HL-60 (cell line): ENCODE measurements around the gene BMERB1.

Experiments
- GABPA ChIP-seq: IDR thresholded peaks from 2 replicates; pipeline ENCODE4 v1.6.1; 2012; ENCODE audit warnings: low read depth
- POLR2AphosphoS5 ChIP-seq: IDR thresholded peaks from 2 replicates; pipeline ENCODE4 v1.6.1; 2012; ENCODE audit warnings: low read depth
- REST ChIP-seq: IDR thresholded peaks from 2 replicates; pipeline ENCODE4 v1.6.1; 2012; ENCODE audit warnings: low read depth; ENCODE audit not compliant: insufficient replicate concordance
- TF ChIP-seq, protein P1 (sequence below): IDR thresholded peaks from one replicate; pipeline ENCODE4 v1.5.1; 2011; ENCODE audit warnings: low read length, control low read depth, inconsistent platforms; ENCODE audit not compliant: insufficient read depth

- TF ChIP-seq POLR2AphosphoS5 (no peak), REST (no peak), GABPA (no peak)
- TF ChIP-seq, protein P1, sequence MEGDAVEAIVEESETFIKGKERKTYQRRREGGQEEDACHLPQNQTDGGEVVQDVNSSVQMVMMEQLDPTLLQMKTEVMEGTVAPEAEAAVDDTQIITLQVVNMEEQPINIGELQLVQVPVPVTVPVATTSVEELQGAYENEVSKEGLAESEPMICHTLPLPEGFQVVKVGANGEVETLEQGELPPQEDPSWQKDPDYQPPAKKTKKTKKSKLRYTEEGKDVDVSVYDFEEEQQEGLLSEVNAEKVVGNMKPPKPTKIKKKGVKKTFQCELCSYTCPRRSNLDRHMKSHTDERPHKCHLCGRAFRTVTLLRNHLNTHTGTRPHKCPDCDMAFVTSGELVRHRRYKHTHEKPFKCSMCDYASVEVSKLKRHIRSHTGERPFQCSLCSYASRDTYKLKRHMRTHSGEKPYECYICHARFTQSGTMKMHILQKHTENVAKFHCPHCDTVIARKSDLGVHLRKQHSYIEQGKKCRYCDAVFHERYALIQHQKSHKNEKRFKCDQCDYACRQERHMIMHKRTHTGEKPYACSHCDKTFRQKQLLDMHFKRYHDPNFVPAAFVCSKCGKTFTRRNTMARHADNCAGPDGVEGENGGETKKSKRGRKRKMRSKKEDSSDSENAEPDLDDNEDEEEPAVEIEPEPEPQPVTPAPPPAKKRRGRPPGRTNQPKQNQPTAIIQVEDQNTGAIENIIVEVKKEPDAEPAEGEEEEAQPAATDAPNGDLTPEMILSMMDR, result no peak
Observed at GRCh38 chr16:15518381-15519351, 84.3 kb downstream of the BMERB1 start.
